Esophagus muscularis mucosa (tissue), 3 donors: Measurements from ENCODE around the gene G3BP2.

Source experiments
- POLR2A ChIP-seq: fragments of 450-650 bp; IDR thresholded peaks from one replicate; pipeline ENCODE4 v1.6.1; 2017; ENCODE audit warnings: antibody characterized with exemption, moderate library complexity, mild to moderate bottlenecking, low read depth
- TF ChIP-seq, protein P1 (sequence below), 3 experiments: fragments of 200-600 bp in 2 of 3; fragments of 450-650 bp in 1 of 3; sonication (generic) in 2 of 3; IDR thresholded peaks; one replicate each; pipeline ENCODE4 v1.5.1; 2017 to 2019; ENCODE audit warnings: antibody characterized with exemption in 3 of 3, mild to moderate bottlenecking in 2 of 3, moderate library complexity in 1 of 3

DNA sequence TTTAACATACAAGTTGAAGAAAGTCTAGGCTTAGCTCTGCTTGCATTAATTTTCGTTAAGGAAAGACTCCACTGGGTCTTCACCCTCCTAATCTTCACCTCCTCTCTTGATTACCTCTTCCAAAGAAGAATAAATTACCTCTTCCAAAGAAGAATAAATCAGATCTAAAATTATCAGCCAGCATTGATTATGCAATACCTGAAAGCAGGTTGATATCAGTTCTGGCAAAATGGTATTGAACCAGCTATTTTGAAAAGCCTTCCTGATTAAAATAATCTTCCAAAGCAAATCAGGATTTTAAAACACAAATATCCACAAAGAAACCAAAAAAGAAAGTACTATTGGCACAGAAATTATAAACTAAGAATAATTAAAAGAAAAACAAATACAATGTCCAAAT is 79.8 kb downstream of the G3BP2 start:
- TF ChIP-seq, protein P1, sequence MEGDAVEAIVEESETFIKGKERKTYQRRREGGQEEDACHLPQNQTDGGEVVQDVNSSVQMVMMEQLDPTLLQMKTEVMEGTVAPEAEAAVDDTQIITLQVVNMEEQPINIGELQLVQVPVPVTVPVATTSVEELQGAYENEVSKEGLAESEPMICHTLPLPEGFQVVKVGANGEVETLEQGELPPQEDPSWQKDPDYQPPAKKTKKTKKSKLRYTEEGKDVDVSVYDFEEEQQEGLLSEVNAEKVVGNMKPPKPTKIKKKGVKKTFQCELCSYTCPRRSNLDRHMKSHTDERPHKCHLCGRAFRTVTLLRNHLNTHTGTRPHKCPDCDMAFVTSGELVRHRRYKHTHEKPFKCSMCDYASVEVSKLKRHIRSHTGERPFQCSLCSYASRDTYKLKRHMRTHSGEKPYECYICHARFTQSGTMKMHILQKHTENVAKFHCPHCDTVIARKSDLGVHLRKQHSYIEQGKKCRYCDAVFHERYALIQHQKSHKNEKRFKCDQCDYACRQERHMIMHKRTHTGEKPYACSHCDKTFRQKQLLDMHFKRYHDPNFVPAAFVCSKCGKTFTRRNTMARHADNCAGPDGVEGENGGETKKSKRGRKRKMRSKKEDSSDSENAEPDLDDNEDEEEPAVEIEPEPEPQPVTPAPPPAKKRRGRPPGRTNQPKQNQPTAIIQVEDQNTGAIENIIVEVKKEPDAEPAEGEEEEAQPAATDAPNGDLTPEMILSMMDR (IDR thresholded peaks at IDR 0.05), result no peak
- TF ChIP-seq POLR2A, result no peak
